GM12878 (cell line): ENCODE data around the gene SHH.

ENCODE experiments used
- EED ChIP-seq: sonication (generic); IDR thresholded peaks from 2 replicates; pipeline ENCODE4 v1.6.1; 2016; ENCODE audit warnings: antibody characterized with exemption, low read depth
- EP300 ChIP-seq, 2 experiments: fragments of 150-350 bp in 1 of 2; IDR thresholded peaks; 2 replicates each; pipeline ENCODE4 v1.6.1; 2011 to 2012; ENCODE audit warnings: low read depth in 2 of 2, low read length in 2 of 2, borderline replicate concordance in 1 of 2, improper control_type of control experiment in 1 of 2, inconsistent platforms in 1 of 2; ENCODE audit not compliant: control insufficient read depth in 1 of 2
- MXI1 ChIP-seq: fragments of 150-350 bp; IDR thresholded peaks from 2 replicates; pipeline ENCODE4 v1.6.1; 2011; ENCODE audit warnings: low read depth, mild to moderate bottlenecking, inconsistent platforms, low read length, improper control_type of control experiment
- POLR2A ChIP-seq: IDR thresholded peaks from 2 replicates; pipeline ENCODE4 v1.6.1; 2011; ENCODE audit warnings: low read depth, mild to moderate bottlenecking, low read length
- SUZ12 ChIP-seq: fragments of 200-600 bp; sonication (generic); IDR thresholded peaks from one replicate; pipeline ENCODE4 v1.6.1; 2018; ENCODE audit warnings: antibody characterized with exemption, mild to moderate bottlenecking; ENCODE audit not compliant: unreplicated experiment
- TCF7 ChIP-seq: IDR thresholded peaks from 2 replicates; pipeline ENCODE4 v1.6.1; 2014; ENCODE audit warnings: antibody characterized with exemption, borderline replicate concordance
- TF ChIP-seq, protein P1 (sequence below): fragments of 450-650 bp; IDR thresholded peaks from 2 replicates; pipeline ENCODE4 v1.6.1; 2017; ENCODE audit warnings: mild to moderate bottlenecking, moderate library complexity
- TF ChIP-seq, protein P2 (sequence below): IDR thresholded peaks from 2 replicates; pipeline ENCODE4 v1.6.1; 2011; ENCODE audit warnings: borderline replicate concordance, low read depth, mild to moderate bottlenecking, moderate library complexity, low read length; ENCODE audit not compliant: insufficient read depth, poor library complexity, severe bottlenecking

DNA sequence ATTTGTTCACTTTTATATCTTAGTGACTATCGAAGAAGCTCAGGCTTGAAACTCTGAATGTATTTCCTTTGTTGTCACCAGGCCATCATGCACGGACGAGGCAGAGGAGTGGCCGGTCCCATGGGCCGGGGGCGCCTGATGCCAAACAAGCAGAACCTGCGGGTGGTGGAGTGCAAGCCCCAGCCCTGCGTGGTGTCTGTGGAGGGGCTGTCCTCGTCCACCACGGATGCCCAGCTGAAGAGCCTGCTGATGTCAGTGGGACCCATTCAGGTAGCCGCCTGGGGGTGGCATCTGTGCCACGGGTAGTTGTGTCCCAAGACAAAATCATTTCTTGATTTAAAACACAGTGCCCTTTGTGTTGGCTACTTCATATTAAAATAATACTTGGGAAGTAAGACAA lies 45.9 kb downstream of the SHH start:
- TF ChIP-seq SUZ12 (no peak), TCF7 (no peak), POLR2A (0 out of 2 replicates have a peak, but pooled peaks have one; percentile 14), EED (no peak), EP300 (IDR thresholded peaks at IDR 0.05; ENCODE audit: borderline replicate concordance in 1 of 2, control insufficient read depth in 1 of 2, low read depth in 2 of 2, low read length in 2 of 2) (no peak), MXI1 (no peak)
- TF ChIP-seq, protein P1, sequence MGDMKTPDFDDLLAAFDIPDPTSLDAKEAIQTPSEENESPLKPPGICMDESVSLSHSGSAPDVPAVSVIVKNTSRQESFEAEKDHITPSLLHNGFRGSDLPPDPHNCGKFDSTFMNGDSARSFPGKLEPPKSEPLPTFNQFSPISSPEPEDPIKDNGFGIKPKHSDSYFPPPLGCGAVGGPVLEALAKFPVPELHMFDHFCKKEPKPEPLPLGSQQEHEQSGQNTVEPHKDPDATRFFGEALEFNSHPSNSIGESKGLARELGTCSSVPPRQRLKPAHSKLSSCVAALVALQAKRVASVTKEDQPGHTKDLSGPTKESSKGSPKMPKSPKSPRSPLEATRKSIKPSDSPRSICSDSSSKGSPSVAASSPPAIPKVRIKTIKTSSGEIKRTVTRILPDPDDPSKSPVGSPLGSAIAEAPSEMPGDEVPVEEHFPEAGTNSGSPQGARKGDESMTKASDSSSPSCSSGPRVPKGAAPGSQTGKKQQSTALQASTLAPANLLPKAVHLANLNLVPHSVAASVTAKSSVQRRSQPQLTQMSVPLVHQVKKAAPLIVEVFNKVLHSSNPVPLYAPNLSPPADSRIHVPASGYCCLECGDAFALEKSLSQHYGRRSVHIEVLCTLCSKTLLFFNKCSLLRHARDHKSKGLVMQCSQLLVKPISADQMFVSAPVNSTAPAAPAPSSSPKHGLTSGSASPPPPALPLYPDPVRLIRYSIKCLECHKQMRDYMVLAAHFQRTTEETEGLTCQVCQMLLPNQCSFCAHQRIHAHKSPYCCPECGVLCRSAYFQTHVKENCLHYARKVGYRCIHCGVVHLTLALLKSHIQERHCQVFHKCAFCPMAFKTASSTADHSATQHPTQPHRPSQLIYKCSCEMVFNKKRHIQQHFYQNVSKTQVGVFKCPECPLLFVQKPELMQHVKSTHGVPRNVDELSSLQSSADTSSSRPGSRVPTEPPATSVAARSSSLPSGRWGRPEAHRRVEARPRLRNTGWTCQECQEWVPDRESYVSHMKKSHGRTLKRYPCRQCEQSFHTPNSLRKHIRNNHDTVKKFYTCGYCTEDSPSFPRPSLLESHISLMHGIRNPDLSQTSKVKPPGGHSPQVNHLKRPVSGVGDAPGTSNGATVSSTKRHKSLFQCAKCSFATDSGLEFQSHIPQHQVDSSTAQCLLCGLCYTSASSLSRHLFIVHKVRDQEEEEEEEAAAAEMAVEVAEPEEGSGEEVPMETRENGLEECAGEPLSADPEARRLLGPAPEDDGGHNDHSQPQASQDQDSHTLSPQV = no peak
- TF ChIP-seq, protein P2, sequence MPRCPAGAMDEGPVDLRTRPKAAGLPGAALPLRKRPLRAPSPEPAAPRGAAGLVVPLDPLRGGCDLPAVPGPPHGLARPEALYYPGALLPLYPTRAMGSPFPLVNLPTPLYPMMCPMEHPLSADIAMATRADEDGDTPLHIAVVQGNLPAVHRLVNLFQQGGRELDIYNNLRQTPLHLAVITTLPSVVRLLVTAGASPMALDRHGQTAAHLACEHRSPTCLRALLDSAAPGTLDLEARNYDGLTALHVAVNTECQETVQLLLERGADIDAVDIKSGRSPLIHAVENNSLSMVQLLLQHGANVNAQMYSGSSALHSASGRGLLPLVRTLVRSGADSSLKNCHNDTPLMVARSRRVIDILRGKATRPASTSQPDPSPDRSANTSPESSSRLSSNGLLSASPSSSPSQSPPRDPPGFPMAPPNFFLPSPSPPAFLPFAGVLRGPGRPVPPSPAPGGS = no peak
